Smooth muscle cell (in vitro differentiated cells): ENCODE results near the gene HSPB7. TPM values are rescaled to one million over a fixed set of nuclear protein-coding genes. Genes with fewer than 3 reads are reported as not detected.
A peak's percentile ranks its signal among the peaks of the same experiment; 100 is the strongest.

Experiments
- DNase-seq: peaks from one replicate; lab custom pipeline; 2025; ENCODE audit not compliant: unreplicated experiment; lab: John Stamatoyannopoulos, UW
- H2AFZ ChIP-seq: fragments of 200-600 bp; sonication (generic); 2 replicates; pipeline ENCODE4 v1.6.0; 2016; ENCODE audit warnings: antibody characterized with exemption, low read depth, mild to moderate bottlenecking
- H3F3A ChIP-seq: fragments of 200-600 bp; sonication (generic); 2 replicates; pipeline ENCODE4 v1.6.0; 2017; ENCODE audit warnings: antibody characterized with exemption, low read depth
- H3K27ac ChIP-seq: fragments of 200-600 bp; sonication (generic); 2 replicates; pipeline ENCODE4 v1.5.1; 2016; ENCODE audit warnings: low read depth, mild to moderate bottlenecking
- H3K27me3 ChIP-seq: fragments of 200-600 bp; sonication (generic); 2 replicates; pipeline ENCODE4 v1.6.1; 2016; ENCODE audit warnings: low read depth, mild to moderate bottlenecking
- H3K36me3 ChIP-seq: fragments of 200-600 bp; sonication (generic); 2 replicates; pipeline ENCODE4 v1.5.1; 2016; ENCODE audit warnings: low read depth
- H3K4me1 ChIP-seq: fragments of 200-600 bp; sonication (generic); 2 replicates; pipeline ENCODE4 v1.5.1; 2016; ENCODE audit warnings: low read depth
- H3K4me2 ChIP-seq: fragments of 200-600 bp; sonication (generic); 2 replicates; pipeline ENCODE4 v1.6.0; 2016; ENCODE audit warnings: mild to moderate bottlenecking
- H3K4me3 ChIP-seq: fragments of 200-600 bp; sonication (generic); 2 replicates; pipeline ENCODE4 v1.5.1; 2016; ENCODE audit warnings: mild to moderate bottlenecking
- H3K79me2 ChIP-seq: fragments of 200-600 bp; sonication (generic); 2 replicates; pipeline ENCODE4 v1.6.0; 2016; ENCODE audit warnings: low read depth, mild to moderate bottlenecking
- H3K9ac ChIP-seq: fragments of 200-600 bp; sonication (generic); 2 replicates; pipeline ENCODE4 v1.6.0; 2016; ENCODE audit warnings: low read depth
- H3K9me3 ChIP-seq: fragments of 200-600 bp; sonication (generic); replicated peaks from 2 replicates; pipeline ENCODE4 v1.5.1; 2016; ENCODE audit warnings: low read depth
- H4K20me1 ChIP-seq: fragments of 200-600 bp; sonication (generic); 2 replicates; pipeline ENCODE4 v1.6.0; 2016; ENCODE audit warnings: low read depth
- WGBS: methylation state at CpG from one replicate; pipeline ENCODE4 v1.1.7; 2016; ENCODE audit warnings: low lambda C conversion rate; 5-methylcytosine and 5-hydroxymethylcytosine counted together
- polyA plus RNA-seq: library from polyadenylated mRNA; unstranded; fragments of >200 nt; fragmentation: Nextera tagmentation; extraction: Ambion mirVana; gene quantifications from 2 replicates; pipeline ENCODE4 v1.2.1, GENCODE V29; 2016
- total RNA-seq: library from RNA; depleted of rRNA; stranded (reverse); fragments of >200 nt; gene quantifications from 2 replicates; pipeline ENCODE4 v1.2.3, GENCODE V29; 2014
- TF ChIP-seq, protein P1 (sequence below): fragments of 200-600 bp; sonication (generic); IDR thresholded peaks from 2 replicates; pipeline ENCODE4 v1.5.1; 2017; ENCODE audit warnings: borderline replicate concordance, mild to moderate bottlenecking, antibody characterized with exemption; ENCODE audit not compliant: insufficient read depth, poor library complexity, severe bottlenecking

HSPB7 gene
- total and polyA plus RNA-seq, 2 experiments from 2014 or later, result 23.0 to 80.5 TPM

DNA sequence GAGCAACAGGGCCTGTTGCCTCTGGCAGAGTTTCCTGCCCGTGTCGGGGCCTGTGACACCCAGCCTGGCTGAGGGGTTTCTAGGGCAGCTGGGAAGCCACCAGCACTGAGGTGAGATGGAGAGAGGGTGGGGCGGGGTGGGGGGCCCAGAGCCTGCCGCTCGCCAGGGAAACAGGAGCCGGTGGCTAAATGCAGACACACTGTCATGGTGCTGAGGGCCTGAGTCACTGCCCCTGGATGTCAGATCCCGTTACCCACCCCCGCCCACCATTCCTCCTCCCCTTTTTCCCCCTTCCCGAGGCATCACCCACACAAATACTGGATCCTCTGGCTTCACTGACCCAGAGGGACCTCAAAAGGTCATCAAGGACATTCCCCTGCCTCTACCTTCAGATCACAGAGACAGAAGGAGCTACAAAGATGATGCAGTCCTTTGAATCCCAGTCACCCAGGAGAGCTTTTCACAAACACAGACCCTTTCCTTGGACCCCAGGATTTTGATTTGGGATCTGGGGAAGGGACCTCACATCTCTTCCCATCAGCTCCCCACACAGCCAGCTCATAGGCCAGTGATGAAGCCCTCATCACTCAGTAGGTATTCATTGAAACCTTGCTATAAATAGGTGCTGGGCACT is 1.9 kb upstream of the HSPB7 start:
- no peaks in the 10 kb centered on the region for H4K20me1 ChIP-seq
- no peaks in the 10 kb centered on the region for H3K79me2 ChIP-seq
- no peaks in the 10 kb centered on the region for H3F3A ChIP-seq
- H3K4me2 ChIP-seq, result peak overlapping the region; percentile 82
- DNase-seq, result peak; percentile 28
- peaks cover 19% of the 10 kb centered on the region for H3K4me1 ChIP-seq
- TF ChIP-seq, protein P1, sequence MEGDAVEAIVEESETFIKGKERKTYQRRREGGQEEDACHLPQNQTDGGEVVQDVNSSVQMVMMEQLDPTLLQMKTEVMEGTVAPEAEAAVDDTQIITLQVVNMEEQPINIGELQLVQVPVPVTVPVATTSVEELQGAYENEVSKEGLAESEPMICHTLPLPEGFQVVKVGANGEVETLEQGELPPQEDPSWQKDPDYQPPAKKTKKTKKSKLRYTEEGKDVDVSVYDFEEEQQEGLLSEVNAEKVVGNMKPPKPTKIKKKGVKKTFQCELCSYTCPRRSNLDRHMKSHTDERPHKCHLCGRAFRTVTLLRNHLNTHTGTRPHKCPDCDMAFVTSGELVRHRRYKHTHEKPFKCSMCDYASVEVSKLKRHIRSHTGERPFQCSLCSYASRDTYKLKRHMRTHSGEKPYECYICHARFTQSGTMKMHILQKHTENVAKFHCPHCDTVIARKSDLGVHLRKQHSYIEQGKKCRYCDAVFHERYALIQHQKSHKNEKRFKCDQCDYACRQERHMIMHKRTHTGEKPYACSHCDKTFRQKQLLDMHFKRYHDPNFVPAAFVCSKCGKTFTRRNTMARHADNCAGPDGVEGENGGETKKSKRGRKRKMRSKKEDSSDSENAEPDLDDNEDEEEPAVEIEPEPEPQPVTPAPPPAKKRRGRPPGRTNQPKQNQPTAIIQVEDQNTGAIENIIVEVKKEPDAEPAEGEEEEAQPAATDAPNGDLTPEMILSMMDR, result no peak
- no peaks in the 10 kb centered on the region for H3K9me3 ChIP-seq
- 8% methylated on average over 6 of the region's 9 CpGs for WGBS
- H3K4me3 ChIP-seq, result no peak overlapping the region
- no peak overlapping the region for H2AFZ ChIP-seq
- H3K27me3 ChIP-seq, result no peaks in the 10 kb centered on the region
- no peaks in the 10 kb centered on the region for H3K36me3 ChIP-seq
- peak overlapping the region; percentile 95 for H3K27ac ChIP-seq
- peak overlapping the region; percentile 73 for H3K9ac ChIP-seq

- no peaks in the 10 kb centered on the region for H4K20me1 ChIP-seq
- 65% methylated on average over 23 of the region's 23 CpGs for WGBS
- peak overlapping the region; percentile 82 for H3K4me2 ChIP-seq
- H3K27me3 ChIP-seq, result no peaks in the 10 kb centered on the region
- H3K79me2 ChIP-seq, result no peaks in the 10 kb centered on the region
- no peak for DNase-seq
- H3K9me3 ChIP-seq, result no peaks in the 10 kb centered on the region
- H3K4me3 ChIP-seq, result no peak overlapping the region
- TF ChIP-seq, protein P1, result no peak
- H3K4me1 ChIP-seq, result peaks cover 19% of the 10 kb centered on the region
- H3K27ac ChIP-seq, result peak overlapping the region; percentile 95
- H2AFZ ChIP-seq, result no peak overlapping the region
- H3F3A ChIP-seq, result no peaks in the 10 kb centered on the region
- H3K9ac ChIP-seq, result peak overlapping the region; percentile 73
- H3K36me3 ChIP-seq, result no peaks in the 10 kb centered on the region
These were observed 1.2 kb upstream of the HSPB7 start for GRCh38 chr1:16018749-16019643.

DNA sequence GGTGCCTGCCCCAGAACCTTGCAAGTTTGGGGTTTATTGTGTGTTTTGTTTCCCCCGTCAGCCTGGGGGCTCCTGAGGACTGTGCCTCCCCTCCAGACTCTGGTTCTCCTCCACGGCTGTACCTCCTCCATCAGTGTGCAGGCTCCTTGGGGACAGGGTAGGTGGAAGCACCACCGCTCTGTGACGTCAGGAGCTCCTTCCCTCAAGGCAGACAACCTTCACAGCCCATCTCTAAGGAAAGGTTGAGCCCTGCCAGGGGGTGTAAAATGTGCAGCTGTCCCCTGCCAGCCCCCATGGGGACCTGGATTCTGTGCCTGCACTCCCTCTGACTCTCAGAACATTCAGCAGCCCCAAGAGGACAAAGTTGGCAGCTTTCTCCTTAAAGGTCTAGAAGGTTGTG is 465 bp upstream of the HSPB7 start:
- no peak for DNase-seq
- H3K36me3 ChIP-seq, result no peaks in the 10 kb centered on the region
- no peaks in the 10 kb centered on the region for H3K9me3 ChIP-seq
- H3K4me1 ChIP-seq, result peaks cover 19% of the 10 kb centered on the region
- no peaks in the 10 kb centered on the region for H3K27me3 ChIP-seq
- H3K9ac ChIP-seq, result peak overlapping the region; percentile 73
- peak overlapping the region; percentile 95 for H3K27ac ChIP-seq
- H3F3A ChIP-seq, result no peaks in the 10 kb centered on the region
- H4K20me1 ChIP-seq, result no peaks in the 10 kb centered on the region
- no peak overlapping the region for H3K4me3 ChIP-seq
- TF ChIP-seq, protein P1, result no peak
- H3K4me2 ChIP-seq, result peak overlapping the region; percentile 82
- no peak overlapping the region for H2AFZ ChIP-seq
- 18% methylated on average over 4 of the region's 4 CpGs for WGBS
- no peaks in the 10 kb centered on the region for H3K79me2 ChIP-seq
